ENCODE data around the gene ARAP1. TPM values are rescaled to one million over a fixed set of nuclear protein-coding genes. Genes with fewer than 3 reads are reported as not detected.

Gene ARAP1
- total RNA-seq, 1 experiment from 2014 or later = 86.2 TPM

GRCh38 chr11:72767203-72768062 lies 15.2 kb upstream of the ARAP1 start:
- intact Hi-C loops (cut with micrococcal nuclease) = no loop called here
- no peaks in the 10 kb centered on the region for H3K79me2 ChIP-seq (ENCODE audit: low read length)
- H3K4me3 ChIP-seq (ENCODE audit: low read length) = no peak overlapping the region
- H3K27me3 ChIP-seq (ENCODE audit: low read length) = no peaks in the 10 kb centered on the region
- H3F3A ChIP-seq (ENCODE audit: low read length, unreplicated experiment) = no peaks in the 10 kb centered on the region
- no peak for ATAC-seq
- no peaks in the 10 kb centered on the region for H3K36me3 ChIP-seq (ENCODE audit: low read depth, low read length)
- TF ChIP-seq EZH2phosphoT487 (IDR thresholded peaks at IDR 0.05; ENCODE audit: borderline replicate concordance, low read length) (no peak), CTCF (conservative IDR thresholded peaks at IDR 0.05; ENCODE audit: low read depth, low read length) (no peak), EZH2 (IDR thresholded peaks at IDR 0.05; ENCODE audit: low read length, unreplicated experiment) (no peak)
- no peaks in the 10 kb centered on the region for H4K20me1 ChIP-seq (ENCODE audit: low read length)
- no peaks in the 10 kb centered on the region for H3K9me3 ChIP-seq (ENCODE audit: low read length)
- CTCF ChIA-PET = no interaction called here
- no peak overlapping the region for H3K9ac ChIP-seq (ENCODE audit: low read length)
- BruUV-seq (replicated peaks) = no TSS peak
- H3K4me2 ChIP-seq (ENCODE audit: low read length) = no peak overlapping the region
- POLR2A ChIA-PET (ENCODE audit: unreplicated experiment) = no interaction called here
- H2AFZ ChIP-seq (ENCODE audit: low read length) = no peak overlapping the region
- no peak for DNase-seq
- H3K4me1 ChIP-seq (ENCODE audit: insufficient read depth, low read length) = no peaks in the 10 kb centered on the region
- no peak overlapping the region for H3K27ac ChIP-seq (ENCODE audit: low read length)
- H3K9me2 ChIP-seq (replicated peaks; ENCODE audit: low read length) = no peaks in the 10 kb centered on the region

GRCh38 chr11:72766152-72766902 lies 14.1 kb upstream of the ARAP1 start:
- DNase-seq (no peak), ATAC-seq (no peak)
- TF ChIP-seq EZH2 (IDR thresholded peaks at IDR 0.05; ENCODE audit: low read length, unreplicated experiment) (no peak), EZH2phosphoT487 (IDR thresholded peaks at IDR 0.05; ENCODE audit: borderline replicate concordance, low read length) (no peak), CTCF (conservative IDR thresholded peaks at IDR 0.05; ENCODE audit: low read depth, low read length) (no peak)
- Histone ChIP-seq H3K9me3 (ENCODE audit: low read length) (no peaks in the 10 kb centered on the region), H3K4me2 (ENCODE audit: low read length) (no peak overlapping the region), H3K27ac (ENCODE audit: low read length) (no peak overlapping the region), H3F3A (ENCODE audit: low read length, unreplicated experiment) (no peaks in the 10 kb centered on the region), H2AFZ (ENCODE audit: low read length) (no peak overlapping the region), H3K4me3 (ENCODE audit: low read length) (no peak overlapping the region), H3K79me2 (ENCODE audit: low read length) (no peaks in the 10 kb centered on the region), H4K20me1 (ENCODE audit: low read length) (no peaks in the 10 kb centered on the region), H3K36me3 (ENCODE audit: low read depth, low read length) (no peaks in the 10 kb centered on the region), H3K9me2 (replicated peaks; ENCODE audit: low read length) (no peaks in the 10 kb centered on the region), H3K27me3 (ENCODE audit: low read length) (no peaks in the 10 kb centered on the region), H3K4me1 (ENCODE audit: insufficient read depth, low read length) (no peaks in the 10 kb centered on the region), H3K9ac (ENCODE audit: low read length) (no peak overlapping the region)
- intact Hi-C loops (cut with micrococcal nuclease) = no loop called here
- ChIA-PET CTCF (no interaction called here), POLR2A (ENCODE audit: unreplicated experiment) (no interaction called here)
- no TSS peak for BruUV-seq (replicated peaks)

- Histone ChIP-seq H4K20me1 (ENCODE audit: low read length) (no peaks in the 10 kb centered on the region), H3K9me3 (ENCODE audit: low read length) (no peaks in the 10 kb centered on the region), H3K9me2 (replicated peaks; ENCODE audit: low read length) (no peaks in the 10 kb centered on the region), H2AFZ (ENCODE audit: low read length) (no peak overlapping the region), H3K4me2 (ENCODE audit: low read length) (no peak overlapping the region), H3K36me3 (ENCODE audit: low read depth, low read length) (no peaks in the 10 kb centered on the region), H3K27ac (ENCODE audit: low read length) (no peak overlapping the region), H3K4me3 (ENCODE audit: low read length) (no peak overlapping the region), H3K9ac (ENCODE audit: low read length) (no peak overlapping the region), H3K79me2 (ENCODE audit: low read length) (no peaks in the 10 kb centered on the region), H3K4me1 (ENCODE audit: insufficient read depth, low read length) (no peaks in the 10 kb centered on the region), H3K27me3 (ENCODE audit: low read length) (no peaks in the 10 kb centered on the region), H3F3A (ENCODE audit: low read length, unreplicated experiment) (no peaks in the 10 kb centered on the region)
- BruUV-seq (replicated peaks) = no TSS peak
- intact Hi-C loops (cut with micrococcal nuclease) = no loop called here
- TF ChIP-seq CTCF (conservative IDR thresholded peaks at IDR 0.05; ENCODE audit: low read depth, low read length) (no peak), EZH2phosphoT487 (IDR thresholded peaks at IDR 0.05; ENCODE audit: borderline replicate concordance, low read length) (no peak), EZH2 (IDR thresholded peaks at IDR 0.05; ENCODE audit: low read length, unreplicated experiment) (no peak)
- ChIA-PET CTCF (no interaction called here), POLR2A (ENCODE audit: unreplicated experiment) (no interaction called here)
- no peak for DNase-seq
- ATAC-seq = no peak
Observed at GRCh38 chr11:72764503-72764902, 12.3 kb upstream of the ARAP1 start.

All from PC-3 (cell line).